GM18867 (cell line): ENCODE data around the gene ITSN1.
"Not testable (repeated sequence)": the region's sequence is repeated elsewhere in the genome, so short reads cannot be mapped to it uniquely, and the experiment has no call there.

ENCODE experiments used
- ATAC-seq: cut with Tn5 transposase; IDR thresholded peaks from one replicate; pipeline ENCODE4 v1.9.1; 2021; ENCODE audit warnings: mild to moderate bottlenecking, moderate library complexity; ENCODE audit not compliant: unreplicated experiment

Gene ITSN1

DNA sequence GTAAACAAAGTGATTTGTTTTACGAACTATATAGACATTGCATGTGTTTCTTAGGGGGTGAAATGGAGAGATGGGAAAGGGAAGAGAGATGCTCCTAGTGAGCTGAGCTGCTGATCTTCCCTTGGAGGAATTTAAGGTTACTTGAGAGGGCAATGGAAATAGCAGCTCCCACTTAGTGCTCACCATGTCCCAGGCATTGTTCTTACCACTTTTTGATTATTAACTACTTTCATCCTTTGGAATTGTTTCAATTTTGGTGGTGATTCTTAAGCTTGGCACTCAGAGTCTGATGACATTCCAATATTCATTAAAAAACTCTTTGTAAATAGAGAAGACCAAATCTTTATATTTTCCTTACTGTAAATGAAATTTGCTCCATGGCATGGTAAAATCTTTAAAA is 124.9 kb downstream of the ITSN1 start:
- ATAC-seq = no peak

DNA sequence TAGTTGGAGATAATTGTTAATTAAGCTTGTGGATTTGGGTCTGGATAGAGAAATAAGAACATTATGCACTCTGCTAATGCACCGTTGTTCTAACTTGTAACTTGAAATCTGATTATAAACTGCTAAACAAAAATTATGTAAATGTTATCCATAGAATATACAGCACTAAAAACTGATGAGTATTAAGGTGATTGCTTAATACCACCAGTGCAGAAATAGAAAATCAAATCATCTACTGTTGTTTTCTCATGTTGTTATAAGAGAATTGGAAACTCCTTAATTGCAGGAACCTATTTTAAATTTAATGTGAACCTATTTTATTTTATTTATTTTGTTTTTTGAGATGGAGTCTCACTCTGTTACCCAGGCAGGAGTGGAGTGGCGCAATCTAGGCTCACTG is 125.7 kb downstream of the ITSN1 start:
- no peak for ATAC-seq

DNA sequence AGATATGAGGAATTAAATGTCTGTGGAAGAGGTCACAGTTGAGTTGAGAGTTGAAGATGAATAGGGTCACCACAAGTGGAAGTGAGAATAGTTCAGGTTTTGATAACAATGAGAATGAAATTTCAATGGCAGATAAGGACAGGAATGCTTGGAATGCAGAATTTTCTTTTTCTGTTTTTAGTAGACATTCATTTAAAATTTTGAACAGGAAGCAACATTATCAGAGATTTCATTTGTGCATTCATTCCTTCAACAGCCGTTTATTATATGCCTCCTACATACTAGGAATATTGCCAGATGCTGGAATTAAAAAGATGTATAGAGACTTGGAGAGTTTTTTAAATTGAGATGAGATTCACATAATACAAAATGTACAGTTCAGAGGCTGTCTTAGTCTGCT is 126.8 kb downstream of the ITSN1 start:
- ATAC-seq = no peak

DNA sequence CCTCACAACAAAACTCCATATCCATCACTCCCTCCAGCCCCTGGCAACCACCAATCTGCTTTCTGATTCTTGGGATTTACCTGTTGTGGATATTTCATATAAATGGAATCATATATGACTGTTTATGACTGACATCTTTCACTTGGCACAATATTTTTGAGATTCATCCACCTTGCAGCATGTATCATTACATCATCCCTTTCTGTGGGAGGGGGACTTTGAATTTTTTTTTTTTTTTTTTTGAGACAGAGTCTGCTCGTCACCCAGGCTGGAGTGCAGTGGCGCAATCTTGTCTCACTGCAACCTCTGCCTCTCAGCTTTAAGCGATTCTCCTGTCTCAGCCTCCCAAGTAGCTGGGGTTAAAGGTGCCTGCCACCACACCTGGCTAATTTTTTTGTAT is 128.2 kb downstream of the ITSN1 start:
- ATAC-seq = no peak

DNA sequence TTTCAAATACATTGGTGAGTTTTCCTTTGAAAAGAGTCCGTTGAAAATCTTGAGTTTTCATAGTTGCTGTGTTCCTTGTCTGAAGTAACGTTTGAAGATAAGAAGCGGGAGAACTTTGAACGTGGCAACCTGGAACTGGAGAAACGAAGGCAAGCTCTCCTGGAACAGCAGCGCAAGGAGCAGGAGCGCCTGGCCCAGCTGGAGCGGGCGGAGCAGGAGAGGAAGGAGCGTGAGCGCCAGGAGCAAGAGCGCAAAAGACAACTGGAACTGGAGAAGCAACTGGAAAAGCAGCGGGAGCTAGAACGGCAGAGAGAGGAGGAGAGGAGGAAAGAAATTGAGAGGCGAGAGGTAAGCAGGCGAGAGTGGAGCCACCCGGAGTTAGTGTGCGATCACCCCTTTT is 129.7 kb downstream of the ITSN1 start:
- ATAC-seq = no peak

DNA sequence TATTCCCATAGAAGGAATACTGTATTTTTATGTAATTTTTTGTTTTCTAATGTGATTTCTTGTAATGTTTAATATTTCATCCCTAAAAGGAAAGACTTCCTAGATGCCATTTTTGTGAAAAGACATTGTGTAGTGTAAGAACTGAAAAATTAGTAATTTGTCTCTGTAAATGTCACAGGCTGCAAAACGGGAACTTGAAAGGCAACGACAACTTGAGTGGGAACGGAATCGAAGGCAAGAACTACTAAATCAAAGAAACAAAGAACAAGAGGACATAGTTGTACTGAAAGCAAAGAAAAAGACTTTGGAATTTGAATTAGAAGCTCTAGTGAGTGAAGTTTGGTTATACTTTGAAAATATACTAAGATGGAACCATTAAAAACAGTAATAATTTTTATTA is 132.2 kb downstream of the ITSN1 start:
- no peak for ATAC-seq

DNA sequence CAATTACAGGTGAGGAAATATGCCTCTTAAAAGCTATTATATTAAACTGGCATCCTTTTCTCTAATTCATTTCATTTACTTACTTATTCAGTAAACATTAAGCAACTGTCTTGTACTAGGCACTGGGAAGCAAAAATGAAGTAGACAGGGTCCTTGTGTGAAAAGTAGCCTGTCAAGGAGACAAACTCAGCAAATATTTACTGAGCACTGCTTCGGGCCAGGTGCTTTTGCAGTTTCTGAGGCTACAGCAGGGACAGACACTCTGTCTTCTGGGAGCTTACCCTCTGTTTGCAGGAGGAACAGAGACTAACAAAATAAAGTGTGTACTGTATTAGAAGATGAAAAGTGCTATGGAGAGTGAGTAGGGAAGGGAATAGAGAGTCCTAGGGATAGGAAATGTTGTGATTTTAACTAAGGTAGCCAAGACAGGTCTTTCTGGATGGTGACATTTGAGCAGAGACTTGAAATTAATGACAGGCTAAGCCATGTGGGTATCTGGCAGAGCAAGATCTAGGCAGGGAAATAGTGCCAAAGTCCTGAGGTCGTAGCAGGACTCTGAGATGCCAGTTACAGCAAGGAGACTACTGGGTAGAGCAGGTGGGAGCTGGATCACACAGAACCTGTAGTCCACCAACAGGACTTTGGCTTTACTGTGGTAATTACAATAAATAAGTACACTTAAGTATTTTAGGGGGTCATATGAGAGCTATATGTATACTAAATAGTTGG is 133.0 kb downstream of the ITSN1 start:
- no peak for ATAC-seq

DNA sequence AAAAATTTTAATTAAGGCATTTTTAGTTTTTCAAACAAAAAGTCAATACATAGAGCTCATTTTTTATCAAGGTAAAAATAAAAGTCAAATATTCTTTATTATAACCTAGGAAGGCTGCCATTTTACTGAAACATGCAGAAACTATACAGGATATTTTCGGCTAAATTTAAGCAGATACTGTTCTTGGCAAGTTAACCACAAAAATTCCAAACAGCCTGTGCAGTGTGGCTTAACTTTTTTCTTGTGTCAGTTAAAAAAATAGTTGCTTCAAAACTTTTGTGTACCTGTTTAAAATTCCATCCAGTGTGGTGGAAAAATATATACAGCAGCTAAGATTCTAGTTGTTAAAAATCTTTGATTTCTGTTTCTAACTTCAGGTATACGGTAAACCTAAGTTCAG is 138.3 kb downstream of the ITSN1 start:
- no peak for ATAC-seq

DNA sequence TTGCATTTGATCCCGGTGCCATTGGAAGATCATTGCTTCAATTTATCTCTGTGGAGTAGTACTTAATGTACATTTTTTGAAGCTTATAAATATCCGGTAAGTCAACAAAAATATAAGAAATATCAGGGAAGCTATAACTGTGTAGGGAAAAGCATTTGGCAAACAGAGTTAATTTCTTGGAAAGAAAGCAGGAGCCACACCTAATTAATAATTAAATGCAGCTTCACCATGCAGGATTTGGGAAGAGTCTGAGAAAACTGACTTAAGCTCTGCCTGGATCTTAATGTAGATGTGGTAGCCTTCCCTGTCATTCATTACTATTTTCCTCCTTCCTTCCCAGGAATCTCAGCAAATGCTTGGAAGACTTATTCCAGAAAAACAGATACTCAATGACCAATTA is 138.8 kb downstream of the ITSN1 start:
- no peak for ATAC-seq

DNA sequence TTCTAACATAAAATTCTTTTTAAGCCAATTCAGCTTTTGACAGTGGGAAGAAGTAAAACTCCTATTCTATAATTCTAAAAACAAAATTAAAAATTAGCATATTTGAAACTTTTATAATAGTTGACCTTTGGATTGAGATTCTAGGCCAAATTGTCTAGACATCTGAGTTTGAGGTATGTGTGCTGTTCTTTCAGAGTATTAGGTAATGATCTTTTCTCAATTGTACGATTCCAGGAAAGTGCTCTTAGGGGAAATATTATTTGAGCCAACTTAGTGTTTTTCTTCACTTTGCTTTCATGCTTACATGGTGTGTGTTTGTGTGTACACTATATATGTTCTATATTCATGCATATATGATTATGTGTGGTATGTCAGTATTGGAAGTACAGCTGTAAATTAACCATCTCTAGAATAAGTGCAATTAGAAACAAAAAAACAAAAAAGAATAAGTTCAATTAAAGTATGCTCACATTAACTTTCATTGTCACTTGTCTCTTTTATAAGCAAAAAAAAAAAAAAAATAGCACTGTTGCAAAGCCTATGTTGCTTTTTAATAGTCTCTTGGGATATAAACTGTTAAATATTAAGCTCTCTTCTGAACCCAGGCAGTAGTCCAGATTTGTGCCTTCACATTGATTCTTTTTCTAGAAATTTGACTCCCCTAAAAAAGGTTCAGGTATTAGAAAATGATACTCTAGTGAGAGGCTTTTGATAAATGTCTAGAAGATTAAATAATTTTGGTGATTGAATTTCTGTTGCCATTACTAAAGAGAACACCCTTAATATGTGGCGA is 141.1 kb downstream of the ITSN1 start:
- no peak for ATAC-seq

DNA sequence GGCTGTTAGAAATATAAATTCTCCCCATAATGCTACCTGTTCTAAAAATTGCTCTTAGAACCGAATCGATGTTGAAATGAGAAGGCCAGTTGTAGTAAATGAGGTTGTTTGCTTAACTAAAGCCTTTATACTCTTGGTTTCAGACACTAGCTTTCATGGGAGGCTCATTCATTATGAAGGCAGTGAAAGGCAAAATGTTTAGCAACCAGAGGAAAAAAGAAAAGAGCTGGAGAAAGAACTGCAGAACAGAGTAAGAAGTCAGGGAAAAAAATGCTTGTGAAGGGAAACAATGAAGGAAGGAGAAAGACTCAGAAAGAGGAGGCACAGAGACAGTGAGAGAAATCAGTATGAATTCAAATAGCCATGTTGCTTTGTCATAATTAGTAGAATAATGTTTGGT is 145.1 kb downstream of the ITSN1 start:
- ATAC-seq = no peak

DNA sequence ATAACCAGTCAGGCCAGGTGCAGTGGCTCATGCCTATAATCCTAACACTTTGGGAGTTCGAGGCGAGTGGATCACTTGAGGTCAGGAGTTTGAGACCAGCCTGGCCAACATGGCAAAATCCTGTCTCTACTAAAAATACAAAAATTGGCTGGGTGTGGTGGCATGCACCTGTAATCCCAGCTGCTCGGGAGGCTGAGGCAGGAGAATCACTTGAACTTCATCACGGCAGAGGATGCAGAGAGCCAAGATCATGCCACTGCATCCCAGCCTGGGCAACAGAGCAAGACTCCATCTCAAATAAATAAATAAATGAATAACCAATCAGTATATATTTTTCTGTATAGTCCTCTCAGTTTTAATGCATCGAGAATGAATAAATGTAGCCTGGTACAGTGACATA is 146.1 kb downstream of the ITSN1 start:
- ATAC-seq = not testable (repeated sequence)

DNA sequence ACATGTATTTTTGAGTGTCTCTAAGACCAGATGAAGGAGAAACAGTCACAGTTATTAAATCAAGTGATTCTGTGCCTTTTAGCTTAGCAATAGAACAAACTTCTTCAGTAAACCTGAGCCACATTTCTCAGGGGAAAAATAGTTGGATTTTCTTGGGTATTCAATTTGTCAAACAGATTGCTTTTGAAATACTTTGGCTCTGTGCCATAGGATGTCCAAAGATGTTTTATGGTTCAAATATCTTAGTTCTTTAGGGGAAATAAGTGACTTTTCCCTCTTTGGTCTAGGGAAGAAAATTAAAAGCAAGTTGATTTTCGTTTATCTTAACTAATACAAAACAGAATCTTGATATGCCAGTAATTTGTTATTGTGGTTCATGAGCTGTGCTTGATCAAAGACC is 147.4 kb downstream of the ITSN1 start:
- ATAC-seq = no peak

DNA sequence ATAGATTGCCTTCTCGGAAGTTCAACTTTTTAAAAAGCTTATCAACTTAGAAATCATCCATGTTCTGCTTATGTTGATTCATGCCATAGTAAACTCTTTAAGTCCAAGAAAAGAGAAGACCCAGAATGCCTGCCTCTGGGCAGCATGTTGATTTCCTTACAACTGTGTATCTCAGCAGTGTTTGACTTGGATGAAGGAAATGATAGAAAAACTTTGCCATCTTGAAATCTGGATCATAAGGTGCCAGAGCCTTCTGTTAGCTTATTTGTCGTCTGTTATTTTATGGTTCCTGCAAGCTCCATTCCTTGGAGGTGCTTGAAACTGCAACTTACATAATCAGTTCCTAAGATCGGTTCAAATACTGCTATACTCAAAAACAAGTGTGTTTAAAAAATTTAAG is 148.8 kb downstream of the ITSN1 start:
- ATAC-seq = no peak

DNA sequence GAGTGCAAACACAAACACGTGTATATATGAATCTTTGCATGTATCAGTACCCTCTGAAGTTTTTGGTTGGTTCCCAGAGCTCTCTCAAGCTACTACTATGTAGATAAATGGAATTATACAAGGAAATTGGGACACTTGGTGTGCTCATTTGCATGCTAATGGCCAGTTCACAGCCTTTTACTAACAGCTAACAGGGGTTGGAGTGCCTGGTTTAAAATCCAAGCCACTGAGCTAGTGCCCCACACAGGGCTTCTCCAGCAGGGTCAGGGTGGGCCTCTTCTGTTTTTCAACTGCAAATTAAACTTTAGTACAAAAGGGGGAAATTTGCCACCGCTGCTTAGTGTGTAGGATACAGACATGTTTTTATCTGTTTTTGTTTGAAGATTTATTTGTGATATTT is 152.3 kb downstream of the ITSN1 start:
- ATAC-seq = no peak

DNA sequence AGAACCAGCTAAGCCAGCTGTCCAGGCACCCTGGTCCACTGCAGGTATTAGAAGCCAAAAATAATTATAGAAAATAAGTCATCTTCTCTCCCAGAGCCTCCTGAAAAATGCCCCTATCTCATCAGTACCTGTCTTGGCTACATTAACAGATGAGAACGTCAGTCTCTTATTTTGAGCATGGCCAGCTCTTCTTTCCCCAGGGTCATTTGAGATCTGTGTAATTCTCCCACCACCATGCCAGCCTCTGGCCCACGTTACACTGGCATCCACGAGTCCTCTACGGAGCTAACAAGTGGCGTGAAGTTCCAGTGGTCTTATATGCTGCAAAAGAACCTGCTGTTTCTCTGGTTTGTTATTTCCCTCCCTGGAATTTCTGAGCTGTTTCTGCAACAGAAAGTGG is 155.3 kb downstream of the ITSN1 start:
- no peak for ATAC-seq

DNA sequence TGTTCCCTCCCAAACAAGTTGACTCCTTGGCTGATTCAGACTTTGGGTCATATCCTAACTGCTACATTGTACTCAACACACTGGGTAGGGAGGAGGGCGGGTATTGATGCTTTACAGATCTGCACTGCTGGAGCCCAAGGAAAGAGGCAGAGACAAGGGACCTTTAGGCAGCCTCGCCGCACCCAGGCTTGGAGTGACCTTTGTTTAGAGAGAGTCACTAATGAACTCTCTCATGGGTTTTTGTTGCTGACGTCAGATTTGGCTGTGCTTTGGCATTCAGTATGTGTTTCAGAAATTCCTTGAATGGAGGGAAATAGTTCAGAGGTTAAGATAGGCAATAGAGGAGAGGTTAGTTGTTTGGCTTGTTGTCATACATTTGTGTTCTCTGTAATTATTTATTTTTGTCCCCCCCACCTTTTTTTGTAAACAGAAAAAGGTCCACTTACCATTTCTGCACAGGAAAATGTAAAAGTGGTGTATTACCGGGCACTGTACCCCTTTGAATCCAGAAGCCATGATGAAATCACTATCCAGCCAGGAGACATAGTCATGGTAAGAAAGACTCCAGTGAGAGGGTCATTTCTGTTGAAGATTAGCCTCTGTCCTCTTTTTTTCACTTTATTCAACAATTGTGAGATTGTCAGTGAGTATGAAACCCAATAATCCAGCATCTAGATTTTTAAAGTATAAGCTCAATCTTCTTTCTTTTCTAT is 157.2 kb downstream of the ITSN1 start:
- no peak for ATAC-seq

DNA sequence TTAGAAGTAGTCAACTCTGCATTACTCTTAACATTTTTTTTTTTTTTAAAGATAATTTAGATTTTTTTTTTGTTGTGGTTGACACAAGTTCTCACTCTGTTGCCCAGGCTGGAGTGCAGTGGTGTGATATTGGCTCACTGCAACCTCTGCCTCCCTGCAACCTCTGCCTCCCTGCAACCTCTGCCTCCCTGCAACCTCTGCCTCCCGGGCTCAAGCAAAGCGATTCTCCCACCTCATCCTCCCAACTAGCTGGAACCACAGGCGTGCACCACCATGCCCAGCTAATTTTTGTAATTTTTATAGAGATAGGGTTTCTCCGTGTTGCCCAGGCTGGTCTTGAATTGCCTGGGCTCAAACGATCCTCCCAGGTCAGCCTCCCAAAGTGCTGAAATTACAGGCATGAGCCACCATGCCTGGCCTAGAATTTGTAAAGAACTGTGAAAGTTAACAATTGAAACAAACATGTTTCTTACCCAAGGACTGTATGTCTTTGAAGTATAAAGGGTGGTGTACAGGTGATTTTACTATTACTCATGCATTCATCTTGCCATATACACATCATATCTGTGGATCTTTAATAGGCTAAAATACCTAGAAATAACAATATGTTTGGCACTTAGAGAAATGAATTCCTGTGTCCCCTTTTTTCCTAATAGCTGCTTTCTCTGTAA is 158.6 kb downstream of the ITSN1 start:
- ATAC-seq = no peak

DNA sequence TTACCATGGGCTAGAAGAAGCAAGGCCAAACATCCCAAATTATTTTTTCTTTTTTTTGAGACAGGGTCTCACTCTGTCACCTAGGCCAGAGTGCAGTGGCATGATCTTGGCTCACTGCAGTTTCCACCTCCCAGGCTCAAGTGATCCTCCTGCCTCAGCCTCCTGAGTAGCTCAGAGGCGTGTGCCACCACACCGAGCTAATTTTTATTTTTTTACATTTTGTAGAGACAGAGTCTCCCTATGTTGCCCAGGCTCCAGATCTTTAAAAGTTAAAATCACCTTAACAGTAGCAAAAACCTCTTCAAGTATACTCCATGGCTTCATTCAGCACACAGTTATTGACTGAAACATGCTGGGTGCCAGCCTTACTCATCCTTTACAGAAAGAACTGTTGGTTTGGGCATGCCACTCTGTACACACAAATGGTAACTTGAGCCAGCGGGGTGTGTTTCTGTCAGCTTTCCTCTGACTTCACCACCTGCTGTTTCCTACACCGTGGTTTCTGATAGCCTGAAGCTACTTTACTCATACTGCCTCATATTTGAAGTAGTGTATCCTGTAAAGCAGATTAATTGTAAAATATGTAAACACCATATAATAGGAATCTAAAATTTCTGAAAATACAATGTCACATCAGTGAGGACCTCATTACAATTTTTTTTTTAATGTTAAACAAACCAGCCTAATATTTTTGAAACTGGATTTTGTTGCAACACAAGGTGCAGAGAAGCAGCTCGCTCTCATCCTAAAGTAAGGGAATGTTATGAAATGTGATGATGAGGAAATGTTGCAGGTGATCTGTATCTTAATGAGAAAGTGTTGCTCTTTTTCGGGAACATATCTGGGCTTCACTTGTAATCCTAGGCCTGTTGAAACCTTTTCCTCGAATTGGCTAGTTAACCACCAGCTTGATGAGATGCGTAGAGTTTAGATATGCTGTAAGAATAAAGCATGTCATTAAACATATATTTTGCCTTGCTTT is 159.4 kb downstream of the ITSN1 start:
- ATAC-seq = no peak

DNA sequence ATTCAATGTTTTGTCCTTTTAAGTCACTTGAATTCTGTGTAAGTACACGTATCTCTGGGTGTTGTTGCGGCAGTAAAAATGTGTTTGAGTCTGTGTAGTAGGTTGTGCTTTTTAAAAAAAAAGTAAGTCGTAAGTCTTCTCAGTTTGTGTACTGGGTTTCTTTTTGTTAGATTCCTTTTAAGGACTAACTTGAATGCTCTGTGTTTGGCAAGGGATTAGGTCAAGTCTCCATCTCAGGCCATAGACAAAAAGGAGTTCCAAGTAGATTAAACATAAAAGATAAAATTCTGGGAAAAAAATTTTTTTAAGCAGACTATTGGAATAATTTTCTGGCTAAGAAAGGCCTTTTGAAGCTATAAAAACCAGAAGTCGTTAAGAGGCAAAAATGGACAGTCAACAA is 160.2 kb downstream of the ITSN1 start:
- ATAC-seq = no peak
